ENCODE data around the gene IFNA7. TPM values are rescaled to one million over a fixed set of nuclear protein-coding genes. Genes with fewer than 3 reads are reported as not detected.
A peak's percentile ranks its signal among the peaks of the same experiment; 100 is the strongest.
"Not testable (repeated sequence)": the region's sequence is repeated elsewhere in the genome, so short reads cannot be mapped to it uniquely, and the experiment has no call there.

Gene IFNA7
- total RNA-seq, 1 donor from 2014 or later = not detected

DNA sequence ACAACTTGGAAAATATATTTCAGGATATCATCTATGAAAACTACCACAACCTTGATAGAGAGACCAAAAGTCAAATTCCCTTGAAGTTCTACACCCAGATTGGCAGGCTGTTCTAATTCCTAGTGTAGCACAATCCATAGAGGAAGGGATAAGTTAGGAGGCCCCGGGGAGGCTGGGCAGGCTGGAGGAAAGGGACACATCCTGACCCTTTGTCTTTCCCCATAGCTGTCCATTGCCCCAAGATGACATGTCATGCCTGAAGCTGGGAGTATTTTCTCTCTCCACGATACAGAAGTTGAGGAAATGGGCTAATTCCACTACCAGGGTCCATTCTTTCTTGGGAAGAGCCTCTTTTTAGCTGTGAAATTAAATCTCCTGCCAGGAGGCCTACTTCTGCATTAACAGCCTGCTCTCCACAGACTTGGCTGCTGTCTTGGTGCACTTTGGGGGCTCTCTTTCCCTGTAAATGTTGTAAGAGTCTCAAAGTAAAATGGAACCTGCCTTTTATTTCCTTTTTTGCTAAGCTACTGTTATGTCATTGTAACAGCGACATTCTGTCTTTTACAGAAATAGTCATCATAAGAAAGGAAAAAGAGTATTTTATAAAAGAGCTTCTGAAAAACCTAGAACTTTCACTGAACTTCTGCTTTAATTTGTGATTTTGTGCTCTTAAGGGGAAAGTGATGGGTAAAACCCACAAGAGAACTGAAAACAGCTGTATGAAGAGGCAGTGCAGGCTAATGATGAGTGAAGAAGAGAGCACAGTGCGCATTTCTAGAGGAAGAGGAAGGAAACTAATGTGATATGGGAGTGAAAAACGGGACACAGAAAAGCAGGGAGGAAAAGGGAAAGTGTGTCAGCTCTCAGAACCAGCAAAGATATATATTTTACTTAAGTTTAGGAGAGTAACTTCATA lies 11.7 kb upstream of the IFNA7 start:
- H3K4me1 Mint-ChIP-seq (ENCODE audit: low read depth); DNase-seq (ENCODE audit: low spot score, unreplicated experiment); H3K36me3 Mint-ChIP-seq (ENCODE audit: insufficient read depth); H3K9me3 Mint-ChIP-seq (ENCODE audit: low read depth); H3K4me3 Mint-ChIP-seq (ENCODE audit: low read depth); H3K27ac Mint-ChIP-seq: not testable (repeated sequence)
- TF ChIP-seq, protein P1, sequence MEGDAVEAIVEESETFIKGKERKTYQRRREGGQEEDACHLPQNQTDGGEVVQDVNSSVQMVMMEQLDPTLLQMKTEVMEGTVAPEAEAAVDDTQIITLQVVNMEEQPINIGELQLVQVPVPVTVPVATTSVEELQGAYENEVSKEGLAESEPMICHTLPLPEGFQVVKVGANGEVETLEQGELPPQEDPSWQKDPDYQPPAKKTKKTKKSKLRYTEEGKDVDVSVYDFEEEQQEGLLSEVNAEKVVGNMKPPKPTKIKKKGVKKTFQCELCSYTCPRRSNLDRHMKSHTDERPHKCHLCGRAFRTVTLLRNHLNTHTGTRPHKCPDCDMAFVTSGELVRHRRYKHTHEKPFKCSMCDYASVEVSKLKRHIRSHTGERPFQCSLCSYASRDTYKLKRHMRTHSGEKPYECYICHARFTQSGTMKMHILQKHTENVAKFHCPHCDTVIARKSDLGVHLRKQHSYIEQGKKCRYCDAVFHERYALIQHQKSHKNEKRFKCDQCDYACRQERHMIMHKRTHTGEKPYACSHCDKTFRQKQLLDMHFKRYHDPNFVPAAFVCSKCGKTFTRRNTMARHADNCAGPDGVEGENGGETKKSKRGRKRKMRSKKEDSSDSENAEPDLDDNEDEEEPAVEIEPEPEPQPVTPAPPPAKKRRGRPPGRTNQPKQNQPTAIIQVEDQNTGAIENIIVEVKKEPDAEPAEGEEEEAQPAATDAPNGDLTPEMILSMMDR (IDR thresholded peaks at IDR 0.05; ENCODE audit: unreplicated experiment) = peak; percentile 49
- peaks cover 12% of the 10 kb centered on the region for H3K27me3 Mint-ChIP-seq

DNA sequence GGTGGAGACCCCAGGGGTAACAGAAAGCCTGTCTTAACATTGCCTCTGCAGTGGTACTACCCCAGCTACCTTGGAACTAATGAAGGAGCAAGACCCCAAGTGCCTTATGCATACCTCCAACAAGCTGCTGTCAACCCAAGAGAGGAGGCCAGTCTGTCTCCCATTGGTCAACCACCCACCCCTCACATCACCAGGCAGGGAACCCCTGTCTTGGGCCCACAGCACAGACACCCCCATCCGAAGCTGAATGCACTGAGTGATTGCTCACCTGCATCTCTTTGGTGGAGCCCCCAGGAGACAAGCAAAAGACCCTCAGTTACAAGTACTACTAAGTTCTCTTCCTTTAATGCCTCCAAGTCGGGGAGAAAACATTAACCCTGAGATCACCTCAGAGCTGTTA lies 10.2 kb upstream of the IFNA7 start:
- H3K27ac Mint-ChIP-seq; H3K4me1 Mint-ChIP-seq (ENCODE audit: low read depth); H3K9me3 Mint-ChIP-seq (ENCODE audit: low read depth); H3K4me3 Mint-ChIP-seq (ENCODE audit: low read depth); H3K36me3 Mint-ChIP-seq (ENCODE audit: insufficient read depth); DNase-seq (ENCODE audit: low spot score, unreplicated experiment): not testable (repeated sequence)
- peaks cover 12% of the 10 kb centered on the region for H3K27me3 Mint-ChIP-seq

DNA sequence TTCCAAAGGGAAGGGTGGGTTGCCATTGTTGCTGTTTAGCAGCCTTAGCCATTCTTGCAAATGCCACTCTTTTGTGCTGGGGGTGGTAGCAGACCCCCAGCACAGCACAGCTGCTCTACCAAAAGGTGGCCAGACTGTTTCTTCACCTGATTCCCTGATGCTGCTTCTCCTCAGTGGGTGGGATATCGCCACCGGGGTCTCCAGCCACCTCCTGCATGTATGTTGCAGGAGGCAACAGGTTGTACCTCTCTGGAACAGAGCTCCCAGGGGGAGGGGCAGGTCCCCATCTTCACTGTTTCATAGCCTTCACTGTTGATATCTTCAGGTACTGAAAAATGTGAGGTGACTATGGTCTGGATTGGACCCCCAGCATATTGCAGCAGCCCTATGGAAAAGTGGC lies 8.8 kb upstream of the IFNA7 start:
- H3K27me3 Mint-ChIP-seq; H3K9me3 Mint-ChIP-seq (ENCODE audit: low read depth); H3K36me3 Mint-ChIP-seq (ENCODE audit: insufficient read depth); H3K4me1 Mint-ChIP-seq (ENCODE audit: low read depth); H3K27ac Mint-ChIP-seq; H3K4me3 Mint-ChIP-seq (ENCODE audit: low read depth); DNase-seq (ENCODE audit: low spot score, unreplicated experiment): not testable (repeated sequence)

DNA sequence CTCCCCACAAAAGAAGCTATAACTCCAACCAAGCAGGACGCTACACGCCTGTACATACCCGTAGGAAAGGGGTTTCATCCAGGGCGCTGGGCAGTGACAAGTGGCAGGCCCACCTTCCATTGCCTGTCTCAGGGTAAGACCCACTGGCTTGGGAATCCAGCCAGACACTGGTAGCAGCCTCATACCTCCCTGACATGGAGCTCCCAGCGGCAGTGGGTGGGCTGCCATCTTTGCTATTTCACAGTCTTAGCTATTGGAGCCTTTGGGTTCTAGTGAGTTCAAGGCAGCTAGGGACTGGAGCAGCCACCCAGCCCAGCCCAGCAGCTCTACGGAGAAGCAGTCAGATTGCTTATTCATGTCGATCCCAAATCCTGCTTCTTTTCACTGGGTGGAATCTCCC lies 8.3 kb upstream of the IFNA7 start:
- H3K27ac Mint-ChIP-seq = no peak overlapping the region
- H3K36me3 Mint-ChIP-seq (ENCODE audit: insufficient read depth) = no peaks in the 10 kb centered on the region
- H3K4me1 Mint-ChIP-seq (ENCODE audit: low read depth) = no peaks in the 10 kb centered on the region
- TF ChIP-seq, protein P1 (IDR thresholded peaks at IDR 0.05; ENCODE audit: unreplicated experiment) = no peak
- no peak for DNase-seq (ENCODE audit: low spot score, unreplicated experiment)
- H3K9me3 Mint-ChIP-seq (ENCODE audit: low read depth) = no peaks in the 10 kb centered on the region
- H3K4me3 Mint-ChIP-seq (ENCODE audit: low read depth) = no peak overlapping the region
- peaks cover 4% of the 10 kb centered on the region for H3K27me3 Mint-ChIP-seq

DNA sequence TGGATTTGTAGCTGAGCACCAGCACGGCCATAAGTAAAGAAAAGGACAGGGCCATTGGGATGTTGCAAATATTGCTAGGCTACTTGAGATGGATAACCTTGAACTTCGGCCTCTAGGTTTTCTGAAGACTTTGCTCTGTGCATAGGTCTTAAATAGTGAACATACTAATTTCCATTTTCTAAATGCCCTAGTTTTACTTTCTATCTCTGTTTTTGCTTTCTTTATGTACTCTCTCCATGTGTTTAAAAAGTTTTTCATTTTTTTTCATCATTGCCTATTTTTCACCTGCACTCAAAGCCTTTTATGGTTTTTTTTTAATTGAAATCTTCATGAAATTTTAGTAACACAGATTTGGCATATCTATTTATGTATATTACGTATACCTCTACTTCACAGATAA lies 5.0 kb upstream of the IFNA7 start, which contains the start of gene IFNA10:
IFNA10 (minus strand) TSS at position 101 of the 400 bp plus-strand sequence; CDS start at position 55, 46 bp downstream.
- not testable (repeated sequence) for H3K27ac Mint-ChIP-seq; H3K4me1 Mint-ChIP-seq (ENCODE audit: low read depth); DNase-seq (ENCODE audit: low spot score, unreplicated experiment); H3K27me3 Mint-ChIP-seq; H3K36me3 Mint-ChIP-seq (ENCODE audit: insufficient read depth); H3K9me3 Mint-ChIP-seq (ENCODE audit: low read depth); H3K4me3 Mint-ChIP-seq (ENCODE audit: low read depth)

DNA sequence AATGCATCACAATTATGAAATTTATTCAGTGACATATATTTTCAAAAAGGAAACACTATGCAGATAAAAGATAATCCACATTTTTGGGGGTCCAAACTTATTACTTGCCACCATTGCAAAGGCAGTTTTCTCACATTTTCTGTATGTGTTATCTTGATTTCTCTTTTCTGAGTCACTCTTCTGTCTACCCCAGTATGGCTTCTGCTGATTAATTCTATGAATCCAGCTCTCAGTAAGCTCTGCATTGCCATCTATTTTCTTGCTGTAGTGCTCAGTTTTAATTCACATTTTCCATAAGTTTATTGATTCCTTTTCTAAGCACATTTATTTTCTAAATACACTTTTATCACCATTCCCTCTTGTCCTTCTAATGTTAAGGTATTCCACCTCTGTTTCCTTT lies 3.2 kb upstream of the IFNA7 start:
- TF ChIP-seq, protein P1 (IDR thresholded peaks at IDR 0.05; ENCODE audit: unreplicated experiment) = no peak
- H3K4me1 Mint-ChIP-seq (ENCODE audit: low read depth) = no peaks in the 10 kb centered on the region
- H3K9me3 Mint-ChIP-seq (ENCODE audit: low read depth) = peaks cover 6% of the 10 kb centered on the region
- peaks cover 22% of the 10 kb centered on the region for H3K27me3 Mint-ChIP-seq
- no peak for DNase-seq (ENCODE audit: low spot score, unreplicated experiment)
- no peak overlapping the region for H3K4me3 Mint-ChIP-seq (ENCODE audit: low read depth)
- no peak overlapping the region for H3K27ac Mint-ChIP-seq
- H3K36me3 Mint-ChIP-seq (ENCODE audit: insufficient read depth) = no peaks in the 10 kb centered on the region
